ENCODE measurements around the gene GHDC.

GRCh38 chr17:42198897-42199296 is 4.6 kb upstream of the GHDC start:
- TF ChIP-seq CTCF (optimal IDR thresholded peaks at IDR 0.05 in 1 of 3, IDR thresholded peaks at IDR 0.05 in 1 of 3, conservative IDR thresholded peaks at IDR 0.05 in 1 of 3; ENCODE audit: extremely low read depth in 1 of 3, insufficient read depth in 2 of 3, low read length in 3 of 3), result no peak
- TF ChIP-seq EZH2 (IDR thresholded peaks at IDR 0.05; ENCODE audit: low read length), result no peak
